ENCODE data around the gene CCSER1.

The CCSER1 gene

GRCh38 chr4:90842960-90843359 lies 715.8 kb downstream of the CCSER1 start:
- H2AFZ ChIP-seq (ENCODE audit: low read length), result no peak overlapping the region
- no peak overlapping the region for H3K4me3 ChIP-seq (ENCODE audit: low read depth, low read length, poor library complexity, severe bottlenecking)
- H3K27me3 ChIP-seq (ENCODE audit: insufficient read depth, low read length), result no peaks in the 10 kb centered on the region
- H3K4me1 ChIP-seq (ENCODE audit: insufficient read depth, low read length, severe bottlenecking), result no peaks in the 10 kb centered on the region
- no peaks in the 10 kb centered on the region for H3K9me3 ChIP-seq (ENCODE audit: low read length)
- H3K9ac ChIP-seq (ENCODE audit: low read length), result no peak overlapping the region
- no peaks in the 10 kb centered on the region for H3K79me2 ChIP-seq (ENCODE audit: insufficient read depth, low read length)
- H3K27ac ChIP-seq (ENCODE audit: low read depth, low read length, poor library complexity, severe bottlenecking), result no peak overlapping the region
- no peaks in the 10 kb centered on the region for H3F3A ChIP-seq (ENCODE audit: insufficient read depth, low read length)
- TF ChIP-seq EZH2 (IDR thresholded peaks at IDR 0.05; ENCODE audit: borderline replicate concordance, low read length) (no peak), CTCF (IDR thresholded peaks at IDR 0.05; ENCODE audit: low read length) (no peak)
- H3K4me2 ChIP-seq (ENCODE audit: low read length), result no peak overlapping the region
- no peaks in the 10 kb centered on the region for H4K20me1 ChIP-seq (ENCODE audit: insufficient read depth, low read length)
- H3K9me2 ChIP-seq (ENCODE audit: low read depth, low read length), result no peaks in the 10 kb centered on the region
- H3K36me3 ChIP-seq (ENCODE audit: insufficient read depth, low read length), result no peaks in the 10 kb centered on the region

GRCh38 chr4:90844241-90844640 lies 717.0 kb downstream of the CCSER1 start:
- H2AFZ ChIP-seq (ENCODE audit: low read length), result no peak overlapping the region
- H3K27ac ChIP-seq (ENCODE audit: low read depth, low read length, poor library complexity, severe bottlenecking), result no peak overlapping the region
- H3K27me3 ChIP-seq (ENCODE audit: insufficient read depth, low read length), result no peaks in the 10 kb centered on the region
- TF ChIP-seq CTCF (IDR thresholded peaks at IDR 0.05; ENCODE audit: low read length), result no peak
- TF ChIP-seq EZH2 (IDR thresholded peaks at IDR 0.05; ENCODE audit: borderline replicate concordance, low read length), result no peak
- H4K20me1 ChIP-seq (ENCODE audit: insufficient read depth, low read length), result no peaks in the 10 kb centered on the region
- H3K4me2 ChIP-seq (ENCODE audit: low read length), result no peak overlapping the region
- no peaks in the 10 kb centered on the region for H3K4me1 ChIP-seq (ENCODE audit: insufficient read depth, low read length, severe bottlenecking)
- no peak overlapping the region for H3K4me3 ChIP-seq (ENCODE audit: low read depth, low read length, poor library complexity, severe bottlenecking)
- no peaks in the 10 kb centered on the region for H3F3A ChIP-seq (ENCODE audit: insufficient read depth, low read length)
- no peaks in the 10 kb centered on the region for H3K9me3 ChIP-seq (ENCODE audit: low read length)
- H3K79me2 ChIP-seq (ENCODE audit: insufficient read depth, low read length), result no peaks in the 10 kb centered on the region
- no peaks in the 10 kb centered on the region for H3K9me2 ChIP-seq (ENCODE audit: low read depth, low read length)
- no peak overlapping the region for H3K9ac ChIP-seq (ENCODE audit: low read length)
- no peaks in the 10 kb centered on the region for H3K36me3 ChIP-seq (ENCODE audit: insufficient read depth, low read length)

- H3K4me2 ChIP-seq (ENCODE audit: low read length), result no peak overlapping the region
Measured at GRCh38 chr4:90845777-90846176, 718.6 kb downstream of the CCSER1 start.

GRCh38 chr4:90852237-90852636 lies 725.0 kb downstream of the CCSER1 start:
- Histone ChIP-seq H3F3A (ENCODE audit: insufficient read depth, low read length) (no peaks in the 10 kb centered on the region), H3K27ac (ENCODE audit: low read depth, low read length, poor library complexity, severe bottlenecking) (no peak overlapping the region), H3K9me2 (ENCODE audit: low read depth, low read length) (no peaks in the 10 kb centered on the region), H3K4me3 (ENCODE audit: low read depth, low read length, poor library complexity, severe bottlenecking) (no peak overlapping the region), H2AFZ (ENCODE audit: low read length) (no peak overlapping the region), H3K9me3 (ENCODE audit: low read length) (no peaks in the 10 kb centered on the region), H3K79me2 (ENCODE audit: insufficient read depth, low read length) (no peaks in the 10 kb centered on the region), H3K27me3 (ENCODE audit: insufficient read depth, low read length) (no peaks in the 10 kb centered on the region), H3K4me1 (ENCODE audit: insufficient read depth, low read length, severe bottlenecking) (no peaks in the 10 kb centered on the region), H4K20me1 (ENCODE audit: insufficient read depth, low read length) (no peaks in the 10 kb centered on the region), H3K4me2 (ENCODE audit: low read length) (no peak overlapping the region), H3K9ac (ENCODE audit: low read length) (no peak overlapping the region), H3K36me3 (ENCODE audit: insufficient read depth, low read length) (no peaks in the 10 kb centered on the region)
- TF ChIP-seq EZH2 (IDR thresholded peaks at IDR 0.05; ENCODE audit: borderline replicate concordance, low read length) (no peak), CTCF (IDR thresholded peaks at IDR 0.05; ENCODE audit: low read length) (no peak)

More at GRCh38 chr4:90845777-90846176, 718.6 kb downstream of the CCSER1 start:
- H3K9me3 ChIP-seq (ENCODE audit: low read length), result no peaks in the 10 kb centered on the region
- H3K4me3 ChIP-seq (ENCODE audit: low read depth, low read length, poor library complexity, severe bottlenecking), result no peak overlapping the region
- no peak overlapping the region for H3K9ac ChIP-seq (ENCODE audit: low read length)
- H2AFZ ChIP-seq (ENCODE audit: low read length), result no peak overlapping the region
- no peak for TF ChIP-seq EZH2 (IDR thresholded peaks at IDR 0.05; ENCODE audit: borderline replicate concordance, low read length)
- H3K27ac ChIP-seq (ENCODE audit: low read depth, low read length, poor library complexity, severe bottlenecking), result no peak overlapping the region
- H3K27me3 ChIP-seq (ENCODE audit: insufficient read depth, low read length), result no peaks in the 10 kb centered on the region
- no peaks in the 10 kb centered on the region for H3K9me2 ChIP-seq (ENCODE audit: low read depth, low read length)
- no peaks in the 10 kb centered on the region for H3K4me1 ChIP-seq (ENCODE audit: insufficient read depth, low read length, severe bottlenecking)
- H3K36me3 ChIP-seq (ENCODE audit: insufficient read depth, low read length), result no peaks in the 10 kb centered on the region
- H3F3A ChIP-seq (ENCODE audit: insufficient read depth, low read length), result no peaks in the 10 kb centered on the region
- no peaks in the 10 kb centered on the region for H3K79me2 ChIP-seq (ENCODE audit: insufficient read depth, low read length)
- no peaks in the 10 kb centered on the region for H4K20me1 ChIP-seq (ENCODE audit: insufficient read depth, low read length)

All from OCI-LY1 (cell line).